HG03558 (cell line): ENCODE data around the gene POLR1G.
A peak's percentile ranks its signal among the peaks of the same experiment; 100 is the strongest.

ENCODE experiments used
- ATAC-seq: cut with Tn5 transposase; IDR thresholded peaks from one replicate; pipeline ENCODE4 v1.9.1; 2021; ENCODE audit warnings: moderate number of reproducible peaks; ENCODE audit not compliant: unreplicated experiment; ENCODE audit errors: extremely low read depth

POLR1G gene

GRCh38 chr19:45406226-45407090, at the start of gene POLR1G:
Gene POLR1G (plus strand): TSS chr19:45406644. CDS start chr19:45406697, 53 bp downstream.
- no peak for ATAC-seq

GRCh38 chr19:45356760-45357444, 49.5 kb upstream of the POLR1G start:
- no peak for ATAC-seq

- ATAC-seq = no peak
Observed at GRCh38 chr19:45357445-45357783, 49.0 kb upstream of the POLR1G start.

GRCh38 chr19:45358213-45358792, 48.1 kb upstream of the POLR1G start:
- no peak for ATAC-seq

GRCh38 chr19:45361608-45362007, 44.8 kb upstream of the POLR1G start:
- ATAC-seq = no peak

- ATAC-seq = no peak
Observed at GRCh38 chr19:45362291-45362690, 44.2 kb upstream of the POLR1G start.

GRCh38 chr19:45363861-45364459, 42.5 kb upstream of the POLR1G start:
- ATAC-seq = no peak

- ATAC-seq = no peak
Observed at GRCh38 chr19:45364696-45365095, 41.7 kb upstream of the POLR1G start.

GRCh38 chr19:45368127-45368526, 38.3 kb upstream of the POLR1G start:
- no peak for ATAC-seq

GRCh38 chr19:45368737-45369340, 37.6 kb upstream of the POLR1G start:
- ATAC-seq = no peak

GRCh38 chr19:45370410-45371204, 35.8 kb upstream of the POLR1G start, which contains the start of gene ERCC2:
Gene ERCC2 (minus strand): TSS chr19:45370573. CDS start chr19:45370540, 33 bp downstream.
- peak; percentile 82 for ATAC-seq

- no peak for ATAC-seq
Observed at GRCh38 chr19:45376045-45376724, 30.3 kb upstream of the POLR1G start.

GRCh38 chr19:45380107-45380506, 26.3 kb upstream of the POLR1G start:
- no peak for ATAC-seq

GRCh38 chr19:45382426-45382825, 24.0 kb upstream of the POLR1G start:
- ATAC-seq = no peak

GRCh38 chr19:45385392-45386221, 20.8 kb upstream of the POLR1G start:
- no peak for ATAC-seq

- ATAC-seq = no peak
Observed at GRCh38 chr19:45391346-45391745, 15.1 kb upstream of the POLR1G start.

GRCh38 chr19:45391871-45392665, 14.4 kb upstream of the POLR1G start:
- no peak for ATAC-seq
